GM18907 (cell line): ENCODE data around the gene IGDCC3.

Experiments used
- ATAC-seq: cut with Tn5 transposase; IDR thresholded peaks from one replicate; pipeline ENCODE4 v1.9.1; 2021; ENCODE audit warnings: mild to moderate bottlenecking, moderate library complexity; ENCODE audit not compliant: unreplicated experiment

The IGDCC3 gene

DNA sequence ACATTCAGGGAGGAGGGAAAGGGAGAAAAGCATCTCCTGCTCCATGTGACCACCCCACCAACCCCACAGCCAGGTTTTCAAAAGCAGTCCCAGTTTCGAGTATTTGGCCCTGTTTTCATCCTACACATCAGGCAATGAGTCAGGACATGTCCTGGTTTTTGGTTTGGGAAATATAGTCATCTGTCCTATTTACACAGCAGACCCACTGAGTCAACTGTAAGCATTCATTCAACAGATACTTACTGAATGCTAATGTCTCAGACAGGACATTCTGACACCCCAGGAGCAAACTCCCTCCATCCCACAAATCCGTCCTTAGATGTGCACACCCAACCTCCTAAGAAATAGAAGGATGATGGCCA, 32.9 kb downstream of the IGDCC3 start:
- ATAC-seq = no peak

- no peak for ATAC-seq
Measured at GRCh38 chr15:65344214-65344913, 33.4 kb downstream of the IGDCC3 start.

DNA sequence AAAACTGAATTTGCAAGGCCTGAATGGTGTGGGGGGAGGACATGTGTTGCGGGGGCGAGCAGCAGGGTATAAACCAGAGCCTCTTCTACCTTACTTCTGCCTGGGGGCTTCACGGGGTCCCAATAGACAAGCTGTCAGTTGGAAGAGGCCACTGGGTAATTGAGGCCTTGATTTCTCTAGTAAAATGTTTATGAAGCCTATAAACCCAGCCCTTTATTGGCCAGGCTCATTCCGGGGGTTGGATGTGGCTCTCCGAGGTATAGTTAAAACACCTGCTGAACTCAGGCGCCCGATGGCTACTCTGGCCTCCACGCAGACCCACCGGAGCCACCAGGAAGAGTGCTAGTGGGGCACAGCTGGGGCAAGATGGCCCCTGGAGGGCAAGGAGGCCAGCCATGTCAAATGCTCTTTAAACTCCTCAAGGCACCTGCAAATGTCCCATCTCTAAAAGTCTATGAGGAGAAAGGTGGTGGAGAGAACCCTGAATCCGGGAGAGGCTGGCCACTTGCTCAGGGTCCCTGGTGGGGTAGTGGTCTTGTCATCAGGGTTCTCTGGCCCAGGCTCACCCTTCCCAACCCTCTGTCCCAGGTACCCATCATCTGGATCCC, 34.3 kb downstream of the IGDCC3 start:
- ATAC-seq = no peak

GRCh38 chr15:65342493-65342892, 35.3 kb downstream of the IGDCC3 start:
- no peak for ATAC-seq

DNA sequence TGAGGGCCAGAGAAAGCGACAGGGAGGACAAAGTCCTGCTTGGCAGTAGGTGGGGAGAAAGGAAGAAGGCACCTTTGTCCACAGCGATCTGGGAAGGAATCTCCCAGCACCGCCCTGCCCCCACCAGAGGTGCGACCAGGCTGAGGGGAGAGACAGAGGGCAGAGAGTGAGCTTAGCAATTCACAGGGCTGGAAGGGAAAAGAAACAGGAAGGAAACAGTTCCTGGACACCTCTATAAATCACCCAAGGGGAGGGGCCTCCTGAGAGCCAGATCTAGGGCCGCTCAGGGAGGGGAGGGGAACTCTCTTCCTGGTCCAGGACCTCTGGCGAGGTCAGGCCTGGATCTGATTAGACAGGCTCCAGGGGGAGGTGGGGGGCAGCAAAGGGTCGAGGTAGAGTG, 37.9 kb downstream of the IGDCC3 start:
- ATAC-seq = no peak

GRCh38 chr15:65339416-65339815, 38.4 kb downstream of the IGDCC3 start:
- ATAC-seq = no peak

- ATAC-seq = no peak
Measured at GRCh38 chr15:65338823-65339222, 39.0 kb downstream of the IGDCC3 start.

DNA sequence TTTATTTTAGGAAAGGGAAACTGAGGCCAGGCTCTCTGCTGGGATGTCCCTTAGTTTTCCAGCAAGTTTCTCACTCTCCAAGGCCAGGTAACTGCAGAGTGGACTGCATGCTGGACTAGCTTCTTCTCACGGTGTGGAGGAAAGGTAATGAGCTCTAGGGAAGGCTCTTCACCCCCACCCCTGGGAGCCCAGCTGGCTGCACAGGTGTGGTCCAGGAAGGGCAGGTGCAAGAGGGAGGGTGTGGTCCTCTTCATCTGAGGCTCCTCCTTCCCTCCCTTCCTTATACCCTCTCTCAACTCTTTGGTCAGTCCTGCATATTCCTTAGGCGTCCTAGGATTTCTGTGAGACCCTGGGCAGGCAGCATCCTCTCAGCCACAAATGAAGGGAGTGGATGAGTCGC, 39.4 kb downstream of the IGDCC3 start:
- ATAC-seq = no peak

GRCh38 chr15:65337436-65338070, 40.2 kb downstream of the IGDCC3 start:
- no peak for ATAC-seq

- ATAC-seq = no peak
Measured at GRCh38 chr15:65336493-65337435, 41.0 kb downstream of the IGDCC3 start.

- no peak for ATAC-seq
Measured at GRCh38 chr15:65335278-65336055, 42.3 kb downstream of the IGDCC3 start.

DNA sequence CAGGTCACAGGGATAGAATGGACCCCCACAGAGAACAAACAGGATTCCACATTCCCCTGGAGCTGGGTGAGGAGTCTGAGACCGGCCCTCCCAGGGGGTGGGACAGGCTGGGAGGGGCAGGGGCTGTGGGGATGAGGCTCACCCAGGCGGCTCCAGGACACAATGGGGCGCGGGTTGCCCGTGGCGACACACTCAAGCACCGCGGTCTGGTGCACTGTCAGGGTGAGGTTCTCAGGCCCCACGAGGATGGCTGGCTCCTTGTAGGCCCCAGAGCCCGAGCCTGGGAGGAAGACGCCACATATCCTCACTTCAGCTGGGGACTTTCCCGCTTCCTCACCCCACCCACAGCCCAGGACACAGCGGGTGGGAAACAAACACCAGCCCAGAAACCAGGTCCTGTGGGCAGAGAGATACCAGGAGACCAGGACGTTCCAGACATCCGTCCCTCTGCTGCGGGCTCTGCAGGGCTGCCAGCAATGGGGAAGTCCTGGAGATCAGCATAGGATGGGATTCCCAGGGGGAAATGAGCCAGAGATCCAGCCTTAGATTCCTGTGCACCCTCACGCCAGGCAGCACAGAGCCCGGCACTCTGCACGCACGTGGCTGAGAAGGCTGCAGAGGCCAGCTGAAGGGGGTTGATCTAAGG, 43.1 kb downstream of the IGDCC3 start:
- no peak for ATAC-seq

DNA sequence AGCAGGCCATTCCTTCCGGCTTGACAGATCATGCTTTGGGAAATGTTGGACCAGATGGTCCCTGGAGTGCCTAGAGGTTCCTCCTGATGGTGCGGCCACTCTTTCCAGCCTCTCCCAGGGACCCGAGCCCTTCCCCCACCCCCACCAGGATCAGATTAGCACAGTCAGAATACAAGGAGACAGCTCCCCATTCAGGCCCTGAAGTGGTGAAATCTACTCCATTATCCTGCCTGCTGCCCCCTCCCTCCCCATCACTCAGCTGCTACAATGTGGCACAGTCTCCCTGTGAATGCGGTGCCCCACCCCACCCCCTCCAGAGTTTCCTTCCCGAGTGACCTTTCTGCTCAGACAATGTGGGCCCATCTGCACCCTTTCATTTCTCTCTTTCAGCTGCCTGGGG, 43.9 kb downstream of the IGDCC3 start:
- ATAC-seq = no peak

DNA sequence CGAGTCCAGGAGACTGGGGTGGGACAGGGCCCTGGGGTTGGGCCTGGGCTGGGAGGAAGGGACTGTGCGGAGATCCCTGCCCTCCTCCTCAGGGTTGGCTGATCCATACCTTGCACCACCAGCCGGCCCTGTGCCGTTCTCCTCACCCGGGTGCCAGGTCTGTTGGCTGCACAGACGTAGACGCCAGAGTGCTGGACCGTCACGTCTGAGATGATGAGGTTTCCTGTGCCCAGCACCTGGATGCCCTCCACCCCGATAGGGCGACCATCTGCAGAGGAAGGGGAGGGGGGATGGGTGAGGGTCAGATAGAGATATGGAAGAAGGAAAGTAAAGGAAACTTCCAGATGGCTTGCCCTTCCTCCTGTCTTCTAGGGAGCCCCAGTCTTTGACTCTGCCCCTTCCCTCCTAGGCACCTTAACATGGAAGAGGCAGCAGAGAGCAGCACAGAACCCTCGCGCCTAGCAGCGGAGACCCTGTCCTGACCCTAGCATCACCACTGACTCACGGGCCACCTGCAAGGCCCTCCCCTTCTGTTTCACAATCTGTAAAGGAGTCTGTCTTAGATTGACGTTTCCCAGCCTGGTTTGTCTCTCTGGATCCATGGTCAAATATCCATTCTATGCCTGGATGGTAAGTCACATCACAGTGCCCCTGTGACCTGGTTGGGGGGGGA, 44.5 kb downstream of the IGDCC3 start:
- no peak for ATAC-seq

- no peak for ATAC-seq
Measured at GRCh38 chr15:65332391-65333147, 45.2 kb downstream of the IGDCC3 start.

DNA sequence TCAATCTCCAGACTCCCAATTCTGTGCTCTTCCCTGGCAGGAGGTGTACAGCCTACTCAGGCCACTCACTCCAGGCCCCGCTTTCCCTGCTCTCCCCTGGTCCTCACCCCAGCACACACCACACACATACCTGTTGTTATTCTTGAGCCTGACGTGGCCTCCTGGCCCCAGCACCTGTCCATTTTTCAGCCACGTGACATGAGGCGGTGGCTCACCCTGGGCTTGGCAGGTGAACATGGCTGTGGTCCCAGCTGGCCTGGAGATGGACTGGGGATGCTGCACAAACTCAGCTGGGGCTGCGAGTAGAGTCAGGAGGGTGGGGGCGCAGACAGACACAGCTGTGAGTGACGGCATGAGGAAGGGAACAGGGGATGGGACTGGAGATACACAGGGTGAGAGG, 46.0 kb downstream of the IGDCC3 start:
- ATAC-seq = no peak

GRCh38 chr15:65330934-65331645, 46.7 kb downstream of the IGDCC3 start:
- no peak for ATAC-seq
